PC-9 (cell line): ENCODE data around the gene EIF2S1.

Experiments used
- EZH2 ChIP-seq: fragments of 200-600 bp; sonication (generic); IDR thresholded peaks from 2 replicates; pipeline ENCODE4 v1.8.0; 2017; ENCODE audit warnings: antibody characterized with exemption, low read depth
- TF ChIP-seq, protein P1 (sequence below): fragments of 200-600 bp; sonication (generic); conservative IDR thresholded peaks from 2 replicates; pipeline ENCODE4 v1.6.1; 2017; ENCODE audit warnings: mixed run types, antibody characterized with exemption, mild to moderate bottlenecking, moderate library complexity

DNA sequence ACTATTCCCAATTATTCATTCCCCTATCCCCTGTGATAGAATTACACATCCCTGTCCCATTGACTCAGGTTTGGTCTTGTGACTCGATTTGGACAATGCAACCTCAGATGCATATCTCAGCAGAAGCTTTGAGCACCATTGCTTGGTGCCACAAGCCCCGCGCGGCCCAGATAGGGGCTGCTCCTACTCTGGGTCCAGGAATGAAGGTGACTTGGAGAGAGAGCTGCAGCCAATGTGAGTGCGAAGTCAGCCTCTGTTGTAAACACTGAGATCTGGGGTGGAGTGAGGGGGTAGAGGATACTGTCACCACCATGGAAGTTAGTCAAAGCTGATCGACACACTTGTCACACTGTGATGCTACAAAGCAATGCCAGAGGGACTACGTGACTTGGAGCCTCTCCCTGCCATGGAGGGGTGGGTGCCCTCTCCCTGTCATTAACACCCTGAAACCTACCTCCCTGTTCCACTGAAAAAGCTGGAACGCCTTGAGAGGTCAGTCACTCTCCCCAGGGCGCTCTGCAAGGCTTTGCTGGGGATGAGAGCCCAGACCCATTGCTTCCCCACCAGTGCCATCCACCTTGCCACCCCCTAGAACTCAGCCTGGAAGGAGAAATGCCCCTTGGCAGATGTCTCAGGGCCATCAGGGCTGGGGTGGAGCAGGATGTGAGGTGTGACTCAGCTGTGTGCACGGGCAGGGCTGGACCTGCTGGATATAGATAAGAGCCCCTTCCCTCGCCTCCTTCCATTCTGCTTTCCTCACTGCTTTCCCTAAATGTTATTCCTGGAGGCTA lies 58.5 kb downstream of the EIF2S1 start:
- TF ChIP-seq, protein P1, sequence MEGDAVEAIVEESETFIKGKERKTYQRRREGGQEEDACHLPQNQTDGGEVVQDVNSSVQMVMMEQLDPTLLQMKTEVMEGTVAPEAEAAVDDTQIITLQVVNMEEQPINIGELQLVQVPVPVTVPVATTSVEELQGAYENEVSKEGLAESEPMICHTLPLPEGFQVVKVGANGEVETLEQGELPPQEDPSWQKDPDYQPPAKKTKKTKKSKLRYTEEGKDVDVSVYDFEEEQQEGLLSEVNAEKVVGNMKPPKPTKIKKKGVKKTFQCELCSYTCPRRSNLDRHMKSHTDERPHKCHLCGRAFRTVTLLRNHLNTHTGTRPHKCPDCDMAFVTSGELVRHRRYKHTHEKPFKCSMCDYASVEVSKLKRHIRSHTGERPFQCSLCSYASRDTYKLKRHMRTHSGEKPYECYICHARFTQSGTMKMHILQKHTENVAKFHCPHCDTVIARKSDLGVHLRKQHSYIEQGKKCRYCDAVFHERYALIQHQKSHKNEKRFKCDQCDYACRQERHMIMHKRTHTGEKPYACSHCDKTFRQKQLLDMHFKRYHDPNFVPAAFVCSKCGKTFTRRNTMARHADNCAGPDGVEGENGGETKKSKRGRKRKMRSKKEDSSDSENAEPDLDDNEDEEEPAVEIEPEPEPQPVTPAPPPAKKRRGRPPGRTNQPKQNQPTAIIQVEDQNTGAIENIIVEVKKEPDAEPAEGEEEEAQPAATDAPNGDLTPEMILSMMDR: no peak
- no peak for TF ChIP-seq EZH2
